ENCODE measurements around the gene LIMK2.
"Not testable (repeated sequence)": the region's sequence is repeated elsewhere in the genome, so short reads cannot be mapped to it uniquely, and the experiment has no call there.

LIMK2 gene

GRCh38 chr22:31210556-31211421 lies 1.3 kb upstream of the LIMK2 start:
- H3K27ac ChIP-seq, result peak overlapping the region; percentile 45
- DNase-seq (ENCODE audit: low read depth, low spot score), result no peak

DNA sequence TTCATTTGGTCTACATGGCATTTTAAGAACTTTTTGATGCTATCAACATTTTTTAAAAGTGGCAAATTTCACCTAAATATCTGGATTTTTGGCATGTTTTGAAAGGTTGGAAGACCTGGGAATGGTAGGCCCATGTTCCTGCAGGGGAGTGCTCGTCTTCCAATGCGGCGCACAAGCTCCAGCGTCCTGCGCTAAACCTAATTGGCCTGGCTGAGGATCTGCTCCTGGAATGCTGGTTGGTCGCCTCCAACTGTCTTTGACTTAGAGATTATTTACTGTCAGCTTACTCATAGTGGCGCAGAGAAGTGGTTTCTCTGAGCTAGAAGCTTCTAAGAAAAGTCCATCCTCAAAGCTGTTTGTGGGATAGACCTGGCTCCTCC lies 626 bp upstream of the LIMK2 start:
- H3K27ac ChIP-seq, result peak overlapping the region; percentile 45
- no peak for DNase-seq (ENCODE audit: low read depth, low spot score)

- no peak overlapping the region for H3K27ac ChIP-seq
- no peak for DNase-seq (ENCODE audit: low read depth, low spot score)
These were observed 908 bp downstream of the LIMK2 start for GRCh38 chr22:31212783-31213629.

- H3K27ac ChIP-seq, result no peak overlapping the region
- DNase-seq (ENCODE audit: low read depth, low spot score), result no peak
These were observed 3.0 kb downstream of the LIMK2 start for GRCh38 chr22:31215018-31215535.

GRCh38 chr22:31218565-31219262 lies 6.6 kb downstream of the LIMK2 start:
- DNase-seq (ENCODE audit: low read depth, low spot score), result no peak
- peak overlapping the region; percentile 54 for H3K27ac ChIP-seq

DNA sequence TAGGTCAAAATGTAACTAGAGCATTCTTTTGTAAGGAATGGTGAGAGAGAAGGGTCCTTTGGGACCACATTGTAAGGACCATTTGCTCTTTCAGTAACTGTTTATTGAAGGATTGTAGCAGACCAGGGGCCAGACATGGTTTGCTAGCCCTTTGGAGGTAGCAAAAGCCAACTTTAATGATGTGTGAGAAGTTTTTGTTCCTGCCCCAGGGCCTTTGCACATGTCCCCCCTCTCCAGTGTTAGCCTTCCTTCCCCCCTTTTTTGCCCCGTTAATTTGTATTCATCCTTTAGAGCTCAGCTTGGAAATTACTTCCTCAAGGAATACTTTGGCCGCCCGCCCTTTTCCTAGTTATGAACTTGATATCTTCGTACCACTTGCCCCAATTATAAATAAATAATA lies 9.0 kb downstream of the LIMK2 start:
- no peak overlapping the region for H3K27ac ChIP-seq
- DNase-seq (ENCODE audit: low read depth, low spot score), result no peak

DNA sequence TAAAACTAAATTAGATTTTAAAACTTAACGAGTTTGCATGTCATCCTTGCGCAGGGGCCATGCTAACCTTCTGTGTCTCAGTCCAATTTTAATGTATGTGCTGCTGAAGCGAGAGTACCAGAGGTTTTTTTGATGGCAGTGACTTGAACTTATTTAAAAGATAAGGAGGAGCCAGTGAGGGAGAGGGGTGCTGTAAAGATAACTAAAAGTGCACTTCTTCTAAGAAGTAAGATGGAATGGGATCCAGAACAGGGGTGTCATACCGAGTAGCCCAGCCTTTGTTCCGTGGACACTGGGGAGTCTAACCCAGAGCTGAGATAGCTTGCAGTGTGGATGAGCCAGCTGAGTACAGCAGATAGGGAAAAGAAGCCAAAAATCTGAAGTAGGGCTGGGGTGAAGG lies 10.6 kb downstream of the LIMK2 start:
- no peak for DNase-seq (ENCODE audit: low read depth, low spot score)

GRCh38 chr22:31223786-31224191 lies 11.7 kb downstream of the LIMK2 start:
- H3K27ac ChIP-seq, result no peak overlapping the region
- DNase-seq (ENCODE audit: low read depth, low spot score), result no peak

More for the DNA sequence above, 10.6 kb downstream of the LIMK2 start:
- H3K27ac ChIP-seq, result no peak overlapping the region

GRCh38 chr22:31224691-31225090 lies 12.6 kb downstream of the LIMK2 start:
- not testable (repeated sequence) for H3K27ac ChIP-seq; DNase-seq (ENCODE audit: low read depth, low spot score)

DNA sequence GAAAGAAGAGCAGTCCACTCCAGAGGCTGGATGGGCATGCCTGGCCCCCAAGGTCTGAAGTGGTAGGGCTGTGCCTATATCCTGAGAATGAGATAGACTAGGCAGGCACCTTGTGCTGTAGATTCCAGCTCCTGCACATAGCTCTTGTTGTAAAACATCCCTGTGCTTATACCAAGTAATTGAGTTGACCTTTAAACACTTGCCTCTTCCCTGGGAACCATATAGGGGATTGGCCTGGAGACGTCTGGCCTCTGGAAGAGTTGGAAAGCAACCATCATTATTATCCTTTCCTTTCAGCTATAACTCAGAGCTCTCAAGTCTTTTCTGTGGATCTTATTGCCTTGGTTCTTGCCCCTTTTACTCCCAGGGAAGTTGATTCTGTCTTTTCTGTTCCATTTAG lies 15.1 kb downstream of the LIMK2 start:
- no peak overlapping the region for H3K27ac ChIP-seq
- no peak for DNase-seq (ENCODE audit: low read depth, low spot score)

- H3K27ac ChIP-seq, result no peak overlapping the region
- DNase-seq (ENCODE audit: low read depth, low spot score), result no peak
These were observed 17.4 kb downstream of the LIMK2 start for GRCh38 chr22:31229402-31230079.

- DNase-seq (ENCODE audit: low read depth, low spot score), result no peak
- no peak overlapping the region for H3K27ac ChIP-seq
These were observed 18.2 kb downstream of the LIMK2 start for GRCh38 chr22:31230155-31230870.

DNA sequence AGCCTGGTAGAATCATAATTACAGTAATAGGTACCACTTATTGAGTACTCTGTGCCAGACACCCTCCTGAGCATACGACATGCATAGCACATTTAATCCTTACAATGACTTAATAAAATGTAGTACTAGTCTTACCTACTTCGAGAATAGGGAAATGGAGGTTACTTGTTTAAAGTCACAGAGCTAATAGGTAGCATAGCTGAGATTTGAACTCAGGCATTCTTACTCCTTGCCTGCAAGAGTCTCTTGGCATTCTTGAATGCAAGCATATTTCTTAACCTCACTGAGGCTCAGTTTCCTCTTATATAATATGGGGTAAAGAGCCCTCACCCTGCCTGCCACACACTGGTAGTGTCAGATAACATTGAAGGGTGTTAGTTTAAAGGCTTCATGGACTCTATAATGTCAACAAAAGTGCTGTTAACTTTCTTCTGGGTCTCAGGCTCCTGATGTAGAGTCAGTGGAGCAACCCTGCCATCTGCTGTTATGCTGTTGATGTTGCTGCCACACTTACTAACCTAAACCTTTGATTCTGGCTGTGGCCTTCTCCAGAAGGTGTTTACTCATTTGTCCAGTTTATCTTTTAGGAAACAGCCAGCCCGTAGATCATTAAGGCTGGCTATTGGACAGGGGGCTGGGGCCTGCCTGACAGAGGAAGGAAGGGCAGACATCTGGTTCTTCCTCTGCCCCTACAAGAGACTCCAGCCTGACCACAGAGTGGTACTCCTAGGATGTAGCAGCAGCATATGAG lies 18.9 kb downstream of the LIMK2 start:
- no peak overlapping the region for H3K27ac ChIP-seq
- DNase-seq (ENCODE audit: low read depth, low spot score), result no peak

GRCh38 chr22:31233001-31233400 lies 20.9 kb downstream of the LIMK2 start:
- peak overlapping the region; percentile 46 for H3K27ac ChIP-seq
- DNase-seq (ENCODE audit: low read depth, low spot score), result no peak

- DNase-seq (ENCODE audit: low read depth, low spot score), result no peak
These were observed 23.0 kb downstream of the LIMK2 start for GRCh38 chr22:31235081-31235480.

DNA sequence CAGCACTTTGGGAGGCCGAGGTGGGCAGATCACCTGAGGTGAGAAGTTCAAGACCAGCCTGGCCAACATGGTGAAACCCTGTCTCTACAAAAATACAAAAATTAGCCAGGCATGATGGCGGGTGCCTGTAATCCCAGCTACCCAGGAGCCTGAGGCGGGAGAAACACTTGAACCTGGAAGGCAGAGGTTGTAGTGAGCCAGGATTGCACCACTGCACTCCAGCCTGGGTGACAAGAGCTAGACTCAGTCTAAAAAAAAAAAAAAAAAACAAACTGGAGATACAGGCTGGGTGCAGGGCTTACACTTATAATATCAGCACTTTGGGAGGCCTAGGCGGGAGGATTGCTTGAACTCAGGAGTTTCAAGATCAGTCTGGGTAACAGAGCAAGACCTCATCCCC lies 23.9 kb downstream of the LIMK2 start:
- DNase-seq (ENCODE audit: low read depth, low spot score), result not testable (repeated sequence)

More at GRCh38 chr22:31235081-31235480, 23.0 kb downstream of the LIMK2 start:
- no peak overlapping the region for H3K27ac ChIP-seq

GRCh38 chr22:31238057-31238456 lies 26.0 kb downstream of the LIMK2 start:
- H3K27ac ChIP-seq, result peak overlapping the region; percentile 24
- no peak for DNase-seq (ENCODE audit: low read depth, low spot score)

More for the DNA sequence above, 23.9 kb downstream of the LIMK2 start:
- not testable (repeated sequence) for H3K27ac ChIP-seq

DNA sequence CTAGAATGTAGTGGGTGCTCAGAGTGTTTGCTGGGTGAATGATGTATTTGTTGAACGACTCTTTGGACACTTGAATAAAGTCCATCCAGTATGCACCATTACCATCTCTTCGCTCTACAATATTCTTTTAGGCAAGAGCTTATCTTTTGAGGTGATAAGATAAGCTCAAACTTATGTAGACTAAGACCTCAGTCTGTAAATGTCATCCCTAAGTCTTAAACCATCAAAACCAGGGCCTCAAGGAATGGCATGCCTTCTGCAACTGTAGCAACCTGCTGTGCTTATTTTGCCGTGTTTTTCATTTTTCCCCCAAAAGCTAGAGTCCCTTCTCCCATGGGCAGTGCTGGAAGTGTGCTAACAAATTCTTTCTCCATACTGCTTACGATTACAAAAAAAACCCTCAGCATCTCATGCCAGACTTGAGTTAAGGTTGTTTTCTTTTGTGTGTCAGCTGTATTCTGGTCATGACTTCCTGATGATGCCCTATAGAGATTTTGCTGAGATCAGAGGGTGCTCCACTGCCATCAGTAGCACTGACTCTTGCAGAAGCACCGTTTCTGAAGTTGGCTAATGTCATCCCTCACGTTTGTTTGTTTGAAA lies 27.8 kb downstream of the LIMK2 start:
- no peak overlapping the region for H3K27ac ChIP-seq
- DNase-seq (ENCODE audit: low read depth, low spot score), result no peak

Data from epithelial cell of prostate (primary cell).